Mesendoderm (in vitro differentiated cells): ENCODE measurements around the gene RAB43.
"Not testable (repeated sequence)": the region's sequence is repeated elsewhere in the genome, so short reads cannot be mapped to it uniquely, and the experiment has no call there.

Experiments used
- DNase-seq: peaks from one replicate; pipeline ENCODE4 v3.0.0; 2013
- H2AK5ac ChIP-seq: 2 replicates; pipeline ENCODE4 v1.6.1; 2013; ENCODE audit warnings: low read length, inconsistent platforms
- H2BK120ac ChIP-seq: 2 replicates; pipeline ENCODE4 v1.6.1; 2013; ENCODE audit warnings: low read depth, mild to moderate bottlenecking, low read length, moderate library complexity, mixed read lengths
- H2BK15ac ChIP-seq: replicated peaks from 2 replicates; pipeline ENCODE4 v1.6.1; 2013; ENCODE audit warnings: low read depth, mild to moderate bottlenecking, moderate library complexity
- H2BK5ac ChIP-seq: 2 replicates; pipeline ENCODE4 v1.6.1; 2013; ENCODE audit warnings: low read length, inconsistent platforms
- H3K18ac ChIP-seq: 2 replicates; pipeline ENCODE4 v1.6.1; 2013; ENCODE audit warnings: mild to moderate bottlenecking, low read length, mixed read lengths
- H3K23ac ChIP-seq: one replicate; pipeline ENCODE4 v1.6.1; 2013; ENCODE audit warnings: low read length
- H3K27ac ChIP-seq: 2 replicates; pipeline ENCODE4 v1.5.1; 2013; ENCODE audit warnings: low read depth, mild to moderate bottlenecking, inconsistent platforms, low read length, moderate library complexity
- H3K27me3 ChIP-seq: 2 replicates; pipeline ENCODE4 v1.6.1; 2013; ENCODE audit warnings: low read length, control low read depth, mild to moderate bottlenecking, inconsistent platforms; ENCODE audit not compliant: insufficient read depth, poor library complexity
- H3K36me3 ChIP-seq: 2 replicates; pipeline ENCODE4 v1.6.1; 2013; ENCODE audit warnings: low read length, inconsistent platforms; ENCODE audit not compliant: control insufficient read depth, insufficient read depth
- H3K4ac ChIP-seq: one replicate; pipeline ENCODE4 v1.6.1; 2013; ENCODE audit warnings: low read depth, mild to moderate bottlenecking, low read length, moderate library complexity
- H3K4me1 ChIP-seq: 2 replicates; pipeline ENCODE4 v1.6.1; 2013; ENCODE audit warnings: low read depth, low read length, inconsistent platforms; ENCODE audit not compliant: control insufficient read depth
- H3K4me2 ChIP-seq: 2 replicates; pipeline ENCODE4 v1.6.1; 2013; ENCODE audit warnings: low read length
- H3K4me3 ChIP-seq: 2 replicates; pipeline ENCODE4 v1.5.1; 2013; ENCODE audit warnings: mild to moderate bottlenecking, low read length
- H3K56ac ChIP-seq: one replicate; pipeline ENCODE4 v1.6.1; 2013; ENCODE audit warnings: low read length
- H3K79me1 ChIP-seq: 2 replicates; pipeline ENCODE4 v1.6.1; 2013; ENCODE audit warnings: low read length, inconsistent platforms
- H3K79me2 ChIP-seq: 2 replicates; pipeline ENCODE4 v1.6.1; 2013; ENCODE audit warnings: mild to moderate bottlenecking, low read length; ENCODE audit not compliant: control insufficient read depth, insufficient read depth
- H3K9ac ChIP-seq: 2 replicates; pipeline ENCODE4 v1.6.1; 2013; ENCODE audit warnings: low read length, inconsistent platforms
- H4K5ac ChIP-seq: one replicate; pipeline ENCODE4 v1.6.1; 2013; ENCODE audit warnings: low read length
- H4K8ac ChIP-seq: one replicate; pipeline ENCODE4 v1.6.1; 2013; ENCODE audit warnings: low read depth, mild to moderate bottlenecking, control low read depth, low read length, moderate library complexity
- WGBS: extraction: QIAGEN DNeasy Blood & Tissue Kit; methylation state at CpG from one replicate; pipeline ENCODE4 v1.1.7; 2013; ENCODE audit warnings: low lambda C conversion rate, missing lambda C conversion rate; ENCODE audit not compliant: insufficient coverage; ENCODE audit errors: extremely low coverage; 5-methylcytosine and 5-hydroxymethylcytosine counted together

Gene RAB43

DNA sequence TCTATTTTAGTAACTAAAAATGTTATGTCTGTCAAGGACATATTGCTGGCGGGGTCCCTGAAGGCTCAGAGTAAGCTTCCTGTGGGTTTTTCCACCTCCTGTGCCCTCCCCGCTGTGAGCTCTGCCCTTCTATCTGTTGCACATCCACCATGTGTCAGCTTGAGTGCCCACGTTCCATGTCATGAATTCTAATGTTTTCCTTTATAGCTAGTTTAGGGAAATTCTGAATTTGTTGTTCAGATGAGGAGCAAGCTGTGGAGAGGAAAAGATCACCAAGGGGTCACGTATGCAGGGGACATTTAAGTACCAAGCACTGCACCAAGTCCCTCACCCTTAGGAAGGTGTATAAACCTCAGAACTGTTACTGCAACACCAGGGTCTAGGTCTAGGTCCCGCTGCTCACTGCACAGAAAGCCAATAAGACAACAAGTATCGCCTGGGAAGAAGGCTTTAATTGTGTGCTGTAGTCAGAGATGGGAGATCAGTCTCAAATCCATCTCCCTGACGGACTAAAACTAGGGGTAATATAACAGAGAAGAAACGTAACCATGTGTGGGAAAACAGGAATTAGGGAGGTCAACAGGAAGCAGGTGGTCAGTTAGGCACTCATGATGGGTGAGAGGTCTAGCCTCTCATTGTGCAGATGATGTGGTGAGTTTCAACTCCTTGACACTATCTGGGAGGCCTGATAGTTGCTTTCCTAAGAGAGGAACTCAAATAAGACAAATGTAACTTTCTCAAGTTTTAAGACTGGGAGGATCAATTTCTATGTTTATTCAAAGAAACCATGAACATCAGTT is 51.3 kb downstream of the RAB43 start:
- H3K23ac ChIP-seq: no peak overlapping the region

DNA sequence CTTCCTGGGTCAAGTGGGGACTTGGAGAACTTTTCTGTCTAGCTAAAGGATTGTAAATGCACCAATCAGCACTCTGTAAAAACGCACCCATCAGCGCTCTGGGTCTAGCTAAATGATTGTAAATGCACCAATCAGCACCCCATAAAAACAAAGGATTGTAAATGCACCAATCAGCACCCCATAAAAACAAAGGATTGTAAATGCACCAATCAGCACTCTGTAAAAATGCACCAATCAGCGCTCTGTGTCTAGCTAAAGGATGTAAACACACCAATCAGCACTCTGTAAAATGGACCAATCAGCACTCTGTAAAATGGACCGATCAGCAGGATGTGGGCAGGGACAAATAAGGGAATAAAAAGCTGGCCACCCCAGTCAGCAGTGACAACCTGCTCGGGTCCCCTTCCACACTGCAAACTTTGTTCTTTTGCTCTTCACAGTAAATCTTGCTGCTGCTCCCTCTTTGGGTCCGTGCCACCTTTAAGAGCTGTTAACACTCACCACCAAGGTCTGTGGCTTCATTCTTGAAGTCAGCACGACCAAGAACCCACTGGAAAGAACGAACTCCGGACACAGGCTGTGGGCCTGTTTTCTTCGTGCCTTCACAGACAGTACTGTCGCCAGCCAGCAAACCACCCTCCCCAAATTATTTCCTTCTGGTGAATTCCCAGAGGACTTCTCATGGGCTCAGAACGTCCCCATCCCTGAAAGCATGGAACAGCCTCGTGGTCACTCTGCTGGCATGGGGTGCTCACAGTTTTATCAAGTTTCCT is 52.1 kb downstream of the RAB43 start:
- not testable (repeated sequence) for H3K4ac ChIP-seq, H4K5ac ChIP-seq, H2BK5ac ChIP-seq, H2BK15ac ChIP-seq, H3K4me3 ChIP-seq, H3K56ac ChIP-seq, H4K8ac ChIP-seq, H2BK120ac ChIP-seq, H3K36me3 ChIP-seq, H3K4me1 ChIP-seq, H3K27ac ChIP-seq, H3K4me2 ChIP-seq, H3K9ac ChIP-seq, DNase-seq, H3K79me2 ChIP-seq, H3K79me1 ChIP-seq, H3K18ac ChIP-seq, H2AK5ac ChIP-seq, H3K27me3 ChIP-seq, H3K23ac ChIP-seq
- no CpG with 5 or more reads among the region's 13 CpGs for WGBS

More for the DNA sequence above, 51.3 kb downstream of the RAB43 start:
- no peak overlapping the region for H2AK5ac ChIP-seq
- no peak overlapping the region for H4K8ac ChIP-seq
- no peak for DNase-seq
- no peak overlapping the region for H2BK120ac ChIP-seq
- H3K9ac ChIP-seq: no peak overlapping the region
- no peak overlapping the region for H2BK15ac ChIP-seq
- H3K36me3 ChIP-seq: no peaks in the 10 kb centered on the region
- H3K4me1 ChIP-seq: no peaks in the 10 kb centered on the region
- no peak overlapping the region for H3K56ac ChIP-seq
- H2BK5ac ChIP-seq: no peak overlapping the region
- no peak overlapping the region for H4K5ac ChIP-seq
- no CpG with 5 or more reads among the region's 8 CpGs for WGBS
- H3K79me2 ChIP-seq: no peaks in the 10 kb centered on the region
- no peaks in the 10 kb centered on the region for H3K27me3 ChIP-seq
- no peak overlapping the region for H3K27ac ChIP-seq
- H3K4ac ChIP-seq: no peak overlapping the region
- no peak overlapping the region for H3K4me2 ChIP-seq
- no peak overlapping the region for H3K4me3 ChIP-seq
- H3K18ac ChIP-seq: no peak overlapping the region
- H3K79me1 ChIP-seq: no peaks in the 10 kb centered on the region

DNA sequence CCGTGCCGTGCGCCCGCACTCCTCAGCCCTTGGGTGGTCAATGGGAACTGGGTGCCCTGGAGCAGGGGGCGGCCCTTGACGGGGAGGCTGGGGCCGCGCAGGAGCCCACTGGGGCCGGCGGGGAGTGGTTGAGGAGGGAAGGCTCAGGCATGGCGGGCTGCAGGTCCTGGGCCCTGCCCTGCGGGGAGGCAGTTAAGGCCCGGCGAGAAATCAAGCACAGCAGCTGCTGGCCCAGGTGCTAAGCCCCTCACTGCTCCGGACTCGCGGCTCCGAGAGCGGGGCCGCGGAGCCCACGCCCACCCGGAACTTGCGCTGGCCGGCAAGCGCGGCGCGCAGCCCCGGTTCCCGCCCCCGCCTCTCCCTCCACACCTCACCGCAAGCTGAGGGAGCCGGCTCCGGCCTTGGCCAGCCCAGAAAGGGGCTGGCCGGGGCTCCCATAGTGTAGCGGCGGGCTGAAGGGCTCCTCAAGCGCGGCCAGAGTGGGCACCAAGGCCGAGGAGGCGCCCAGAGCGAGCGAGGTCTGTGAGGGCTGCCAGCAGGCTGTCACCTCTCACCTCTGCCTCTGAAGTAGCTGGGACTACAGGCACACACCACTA is 53.2 kb downstream of the RAB43 start:
- DNase-seq: no peak
- no CpG with 5 or more reads among the region's 44 CpGs for WGBS
- H2AK5ac ChIP-seq: no peak overlapping the region
- no peak overlapping the region for H4K5ac ChIP-seq
- no peak overlapping the region for H2BK5ac ChIP-seq
- no peaks in the 10 kb centered on the region for H3K4me1 ChIP-seq
- no peak overlapping the region for H3K23ac ChIP-seq
- H2BK120ac ChIP-seq: no peak overlapping the region
- no peak overlapping the region for H3K4me3 ChIP-seq
- H3K79me2 ChIP-seq: no peaks in the 10 kb centered on the region
- H4K8ac ChIP-seq: no peak overlapping the region
- no peak overlapping the region for H3K9ac ChIP-seq
- H3K4me2 ChIP-seq: no peak overlapping the region
- no peak overlapping the region for H2BK15ac ChIP-seq
- H3K56ac ChIP-seq: no peak overlapping the region
- H3K18ac ChIP-seq: no peak overlapping the region
- no peak overlapping the region for H3K4ac ChIP-seq
- H3K27me3 ChIP-seq: no peaks in the 10 kb centered on the region
- H3K36me3 ChIP-seq: no peaks in the 10 kb centered on the region
- no peaks in the 10 kb centered on the region for H3K79me1 ChIP-seq
- H3K27ac ChIP-seq: no peak overlapping the region

DNA sequence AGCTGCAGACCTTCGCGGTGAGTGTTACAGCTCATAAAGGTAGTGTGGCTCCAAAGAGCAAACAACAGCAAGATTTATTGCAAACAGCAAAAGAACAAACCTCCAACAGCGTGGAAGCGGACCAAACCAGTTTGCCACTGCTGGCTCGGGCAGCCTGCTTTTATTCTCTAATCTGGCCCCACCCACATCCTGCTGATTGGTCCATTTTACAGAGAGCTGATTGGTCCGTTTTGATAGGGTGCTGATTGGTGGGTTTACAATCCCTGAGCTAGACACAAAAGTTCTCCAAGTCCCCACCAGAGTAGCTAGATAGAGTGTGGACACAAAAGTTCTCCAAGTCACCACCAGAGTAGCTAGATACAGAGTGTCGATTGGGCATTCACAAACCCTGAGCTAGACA is 53.9 kb downstream of the RAB43 start:
- not testable (repeated sequence) for H4K8ac ChIP-seq, H3K4me3 ChIP-seq, H3K4ac ChIP-seq, H2BK120ac ChIP-seq, H3K36me3 ChIP-seq, H2BK5ac ChIP-seq, H4K5ac ChIP-seq, H3K27me3 ChIP-seq, H3K79me1 ChIP-seq, H3K56ac ChIP-seq, H2BK15ac ChIP-seq, H3K18ac ChIP-seq, H3K23ac ChIP-seq, H2AK5ac ChIP-seq, H3K4me2 ChIP-seq, H3K27ac ChIP-seq, H3K9ac ChIP-seq, H3K79me2 ChIP-seq, H3K4me1 ChIP-seq
- peak; percentile 43 for DNase-seq
- no CpG with 5 or more reads among the region's 7 CpGs for WGBS

DNA sequence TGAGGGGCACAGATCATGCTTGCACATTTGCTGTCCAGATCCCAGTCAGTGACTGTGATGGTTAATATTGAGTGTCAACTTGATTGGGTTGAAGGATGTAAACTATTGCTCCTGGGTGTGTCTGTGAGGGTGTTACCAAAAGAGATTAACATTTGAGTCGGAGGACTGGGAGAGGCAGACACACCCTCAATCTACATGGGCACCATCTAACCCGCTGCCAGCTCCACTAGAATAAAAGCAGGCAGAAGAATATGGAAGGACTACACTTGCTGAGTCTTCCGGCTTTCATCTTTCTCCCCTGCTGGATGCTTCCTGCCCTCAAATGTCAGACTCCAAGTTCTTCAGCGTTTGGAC is 55.9 kb downstream of the RAB43 start:
- Histone ChIP-seq H4K8ac (no peak overlapping the region), H3K36me3 (no peaks in the 10 kb centered on the region), H3K23ac (no peak overlapping the region), H3K4me2 (no peak overlapping the region), H3K4me3 (no peak overlapping the region), H2AK5ac (no peak overlapping the region), H2BK15ac (no peak overlapping the region), H3K18ac (no peak overlapping the region), H4K5ac (no peak overlapping the region), H3K56ac (no peak overlapping the region), H3K79me2 (no peaks in the 10 kb centered on the region), H3K27me3 (no peaks in the 10 kb centered on the region), H3K27ac (no peak overlapping the region), H3K79me1 (no peaks in the 10 kb centered on the region), H2BK5ac (no peak overlapping the region), H3K9ac (no peak overlapping the region), H2BK120ac (no peak overlapping the region), H3K4ac (no peak overlapping the region), H3K4me1 (no peaks in the 10 kb centered on the region)
- no peak for DNase-seq
- WGBS: no CpG with 5 or more reads among the region's 4 CpGs
